ENCODE measurements around the gene TMEM242. TPM values are rescaled to one million over a fixed set of nuclear protein-coding genes. Genes with fewer than 3 reads are reported as not detected.

Gene TMEM242
- total and polyA plus RNA-seq, 2 of the 4 experiments (the other 2 are of a cell fraction): 2.3 to 4.6 TPM

- TF ChIP-seq CEBPB (IDR thresholded peaks at IDR 0.05; ENCODE audit: low read depth, low read length) (peak; percentile 63; the same call in 1 of the 2 replicates), SMC3 (IDR thresholded peaks at IDR 0.05; ENCODE audit: low read depth, low read length) (no peak), BHLHE40 (IDR thresholded peaks at IDR 0.05; ENCODE audit: low read depth, low read length) (peak; percentile 55; the same call in 1 of the 2 replicates)
- ATAC-seq (ENCODE audit: low read depth) (peak; percentile 37), DNase-seq (peak; percentile 60)
- Histone ChIP-seq H4K8ac (ENCODE audit: low read depth in 2 of 2, low read length in 2 of 2) (no peak overlapping the region), H3K27me3 (ENCODE audit: control insufficient read depth, insufficient read depth, low read length) (peaks cover 11% of the 10 kb centered on the region), H3K4me2 (ENCODE audit: low read depth, low read length) (no peak overlapping the region), H3K36me3 (ENCODE audit: control insufficient read depth, insufficient read depth, low read length) (no peaks in the 10 kb centered on the region), H3K4ac (ENCODE audit: low read depth, low read length) (no peak overlapping the region), H2AFZ (replicated peaks; ENCODE audit: low read length, poor library complexity) (no peak overlapping the region), H3K56ac (ENCODE audit: extremely low read depth, insufficient read depth, low read length) (no peak overlapping the region), H3K9ac (ENCODE audit: low read depth, low read length) (no peak overlapping the region), H3K18ac (ENCODE audit: low read depth, low read length) (no peak overlapping the region), H4K20me1 (ENCODE audit: insufficient read depth, low read length) (no peaks in the 10 kb centered on the region), H2BK15ac (ENCODE audit: low read depth, low read length) (no peak overlapping the region), H3K14ac (replicated peaks; ENCODE audit: low read depth, low read length) (no peak overlapping the region), H4K91ac (ENCODE audit: insufficient read depth, low read depth, low read length) (no peak overlapping the region), H2AK9ac (replicated peaks; ENCODE audit: low read depth, low read length, poor library complexity) (no peak overlapping the region), H3K9me1 (ENCODE audit: insufficient read depth, low read length) (no peaks in the 10 kb centered on the region), H2AK5ac (ENCODE audit: low read depth, low read length) (no peak overlapping the region), H4K5ac (ENCODE audit: low read depth, low read length) (no peak overlapping the region), H3K27ac (ENCODE audit: insufficient read depth, low read length) (no peak overlapping the region), H3K23ac (ENCODE audit: low read depth, low read length) (no peak overlapping the region), H3K9me3 (ENCODE audit: control insufficient read depth, insufficient read depth, low read length) (peaks cover 8% of the 10 kb centered on the region), H3K4me1 (ENCODE audit: control insufficient read depth, insufficient read depth, low read length) (peaks cover 4% of the 10 kb centered on the region), H3K79me1 (ENCODE audit: low read depth in 1 of 2, low read length in 2 of 2) (no peaks in the 10 kb centered on the region), H2BK20ac (ENCODE audit: low read depth, low read length) (no peak overlapping the region), H2BK5ac (ENCODE audit: low read depth, low read length, poor library complexity, severe bottlenecking) (no peak overlapping the region), H2BK120ac (ENCODE audit: low read depth, low read length) (no peak overlapping the region), H3K4me3 (ENCODE audit: insufficient read depth, low read depth, low read length) (no peak overlapping the region)
- ChIA-PET POLR2A (ENCODE audit: unreplicated experiment) (interaction anchor here (0.6 kb wide), 1 partner anchor 1376 kb away, joined by 4 read pairs; no protein-coding TSS in a partner anchor), CTCF (no interaction called here)
- dilution Hi-C loops (cut with HindIII; ENCODE audit: low sequenced_read_pairs, unreplicated experiment): no loop called here
- no TSS peak for BruUV-seq (replicated peaks)
- no CpG with 5 or more reads among the region's 4 CpGs for WGBS, 2 experiments (ENCODE audit: extremely low coverage in 2 of 2, insufficient read length in 1 of 2)
- intact Hi-C loops (cut with micrococcal nuclease): no loop called here
- in situ Hi-C loops (cut with MboI; ENCODE audit: low sequenced_read_pairs): no loop called here
Observed at GRCh38 chr6:157244175-157244574, 79.1 kb downstream of the TMEM242 start.
